8988T (cell line): Measurements from ENCODE around the gene PAM.
"Not testable (repeated sequence)": the region's sequence is repeated elsewhere in the genome, so short reads cannot be mapped to it uniquely, and the experiment has no call there.

Source experiments
- DNase-seq: peaks from one replicate; pipeline ENCODE4 v3.0.0; 2011

PAM gene

DNA sequence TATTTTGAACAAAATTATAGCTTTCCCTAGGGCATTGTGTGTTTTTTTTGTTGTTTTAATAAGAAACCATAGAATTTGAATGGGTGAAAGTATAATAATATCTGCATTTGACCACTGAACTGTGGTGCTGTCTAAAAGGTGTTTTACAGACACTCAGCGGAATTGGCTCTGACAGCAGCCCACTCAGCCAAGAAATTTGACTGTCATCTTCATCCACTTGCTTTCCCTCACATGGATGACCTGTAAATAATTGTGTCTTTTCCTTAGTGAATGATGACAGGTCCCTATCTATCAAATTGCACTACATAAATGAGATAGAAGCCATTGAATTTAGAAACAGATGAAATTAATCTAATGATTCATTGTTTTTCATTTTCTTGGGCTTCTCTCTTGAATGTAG is 150.0 kb downstream of the PAM start:
- no peak for DNase-seq

DNA sequence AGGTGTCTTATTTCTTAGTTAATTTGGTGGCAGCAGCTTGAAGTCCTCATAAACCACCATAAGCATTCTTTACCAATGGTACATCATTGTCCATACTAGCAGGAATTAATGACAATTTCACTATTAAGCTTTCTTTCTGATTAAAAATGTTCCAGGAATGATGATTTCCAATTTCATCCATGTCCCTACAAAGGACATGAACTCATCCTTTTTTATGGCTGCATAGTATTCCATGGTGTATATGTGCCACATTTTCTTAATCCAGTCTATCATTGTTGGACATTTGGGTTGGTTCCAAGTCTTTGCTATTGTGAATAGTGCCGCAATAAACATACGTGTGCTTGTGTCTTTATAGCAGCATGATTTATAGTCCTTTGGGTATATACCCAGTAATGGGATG is 152.0 kb downstream of the PAM start:
- DNase-seq, result not testable (repeated sequence)

DNA sequence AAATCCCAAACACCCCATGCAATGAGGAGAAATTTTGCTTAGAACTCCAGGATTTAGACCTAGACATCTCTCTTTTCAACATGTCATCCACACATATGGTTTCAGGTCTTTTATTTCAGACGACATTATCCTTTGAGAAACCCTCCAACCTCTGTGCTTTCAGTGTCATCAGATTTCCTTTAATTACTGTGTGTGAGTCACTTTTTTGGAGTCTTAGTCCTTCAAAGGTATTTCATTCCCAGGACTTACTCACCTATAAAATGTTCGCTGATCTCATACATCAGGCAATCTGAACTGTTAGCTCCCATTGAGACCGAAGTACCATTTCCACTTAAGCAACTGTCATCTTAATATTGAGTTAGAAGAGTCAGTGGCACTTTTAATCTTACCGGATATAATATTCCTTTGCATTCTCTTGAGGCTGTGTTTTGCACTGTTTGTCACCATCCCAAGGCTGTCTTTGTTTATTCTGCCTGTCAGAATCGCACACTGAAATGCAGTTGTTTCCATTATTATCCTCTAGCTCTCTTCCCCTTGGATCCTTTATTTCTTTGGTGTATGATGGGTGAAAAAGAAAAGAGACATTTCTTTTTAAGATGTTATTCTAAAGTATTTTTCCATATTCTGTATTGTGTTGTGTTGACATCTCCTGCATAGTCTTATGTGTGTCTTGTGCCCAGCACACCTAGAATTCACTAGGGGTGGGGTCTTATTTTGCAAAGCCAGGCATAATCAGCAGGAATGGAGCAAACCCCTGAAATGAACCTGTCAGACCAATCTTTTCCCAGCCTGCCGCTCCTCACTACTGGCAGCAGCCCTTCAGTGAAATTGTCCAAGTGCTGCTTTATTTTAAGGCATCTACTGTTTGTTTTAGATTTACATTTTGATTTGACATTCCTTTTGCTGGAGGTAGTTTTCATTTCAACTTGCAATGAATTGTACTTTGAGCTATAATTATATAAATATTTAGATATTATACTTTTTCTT is 155.4 kb downstream of the PAM start:
- no peak for DNase-seq

DNA sequence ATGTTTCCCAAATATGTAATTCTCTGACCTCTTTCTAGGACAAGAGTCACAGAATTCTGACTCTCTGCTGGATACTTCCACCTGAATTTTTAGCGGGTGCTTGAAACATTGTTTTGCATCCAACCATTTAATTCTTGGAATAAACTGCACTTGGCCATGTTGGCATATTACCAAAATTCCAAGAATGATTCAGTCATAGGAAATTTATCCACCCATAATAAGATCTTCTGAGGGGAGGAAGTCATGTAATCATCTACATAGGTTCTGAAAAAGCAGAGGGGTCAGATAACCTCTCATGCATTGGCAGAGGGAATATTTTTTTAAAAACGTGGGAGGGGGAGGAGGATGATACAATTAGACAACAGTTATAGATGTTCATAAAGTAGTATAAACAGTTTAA is 156.9 kb downstream of the PAM start:
- DNase-seq, result no peak

DNA sequence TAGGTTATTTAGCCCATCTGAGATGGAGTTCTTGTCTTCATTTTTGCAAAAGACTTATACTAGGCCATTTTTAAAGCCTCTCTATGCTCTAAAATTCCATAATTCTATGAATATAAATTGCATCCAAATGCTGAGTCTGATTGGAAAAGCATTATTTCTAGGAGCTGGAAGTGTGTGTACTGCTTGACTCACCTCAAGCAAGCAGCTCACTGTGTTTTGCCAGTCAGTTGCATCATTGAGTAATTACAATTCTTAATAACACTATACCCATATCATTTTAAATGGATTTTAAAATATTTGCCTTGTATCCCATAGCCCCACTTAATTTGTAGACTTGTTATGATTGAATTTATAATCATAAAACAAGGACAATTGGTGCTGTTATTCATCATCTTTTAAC is 161.0 kb downstream of the PAM start:
- no peak for DNase-seq

DNA sequence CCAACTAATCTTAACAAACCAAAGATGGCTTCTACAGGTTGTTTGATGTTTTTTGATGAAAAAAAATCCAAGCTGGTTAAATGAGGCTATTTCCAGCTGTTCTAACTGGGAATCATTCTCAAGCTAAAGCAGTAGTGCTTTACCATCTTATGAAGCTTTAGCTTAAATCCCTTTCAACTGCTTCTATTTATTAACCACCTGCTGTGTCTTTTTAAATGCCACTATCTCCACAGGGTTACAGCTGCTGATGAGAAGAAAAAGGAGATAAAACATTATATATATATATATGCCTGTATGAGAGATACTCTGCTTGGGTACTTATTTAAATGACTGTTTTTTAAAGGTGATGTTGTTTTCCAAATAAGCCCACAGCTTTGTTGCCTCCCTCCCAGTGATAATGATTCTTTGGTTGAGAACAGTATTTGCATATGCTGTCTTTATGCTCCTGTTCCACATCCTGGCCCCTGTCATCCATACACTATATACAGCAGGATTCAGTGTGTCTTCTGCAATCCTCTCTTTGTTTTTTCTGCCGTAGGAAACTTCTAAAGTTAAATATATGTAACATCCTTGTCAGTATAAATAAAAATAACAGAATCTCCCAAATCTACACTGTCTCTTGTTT is 164.0 kb downstream of the PAM start:
- no peak for DNase-seq

DNA sequence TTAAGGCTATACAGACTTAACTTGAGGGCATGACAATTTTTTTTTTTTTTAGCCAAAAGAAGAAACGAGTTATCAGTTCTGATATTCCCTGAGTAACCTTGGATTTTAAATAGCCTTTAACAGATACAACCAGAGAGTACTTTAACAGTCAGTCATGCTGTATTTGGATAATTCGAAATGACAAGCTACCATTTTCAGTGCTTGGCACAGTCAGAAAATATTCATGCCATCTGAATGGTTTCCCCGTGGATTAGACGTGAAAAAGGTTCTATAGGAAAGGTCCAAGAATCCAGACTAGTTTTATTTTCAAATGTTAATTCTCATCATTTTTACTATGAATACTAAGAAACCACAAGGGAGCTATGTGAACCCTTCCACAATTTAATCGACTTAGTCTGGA is 165.7 kb downstream of the PAM start:
- DNase-seq, result no peak

DNA sequence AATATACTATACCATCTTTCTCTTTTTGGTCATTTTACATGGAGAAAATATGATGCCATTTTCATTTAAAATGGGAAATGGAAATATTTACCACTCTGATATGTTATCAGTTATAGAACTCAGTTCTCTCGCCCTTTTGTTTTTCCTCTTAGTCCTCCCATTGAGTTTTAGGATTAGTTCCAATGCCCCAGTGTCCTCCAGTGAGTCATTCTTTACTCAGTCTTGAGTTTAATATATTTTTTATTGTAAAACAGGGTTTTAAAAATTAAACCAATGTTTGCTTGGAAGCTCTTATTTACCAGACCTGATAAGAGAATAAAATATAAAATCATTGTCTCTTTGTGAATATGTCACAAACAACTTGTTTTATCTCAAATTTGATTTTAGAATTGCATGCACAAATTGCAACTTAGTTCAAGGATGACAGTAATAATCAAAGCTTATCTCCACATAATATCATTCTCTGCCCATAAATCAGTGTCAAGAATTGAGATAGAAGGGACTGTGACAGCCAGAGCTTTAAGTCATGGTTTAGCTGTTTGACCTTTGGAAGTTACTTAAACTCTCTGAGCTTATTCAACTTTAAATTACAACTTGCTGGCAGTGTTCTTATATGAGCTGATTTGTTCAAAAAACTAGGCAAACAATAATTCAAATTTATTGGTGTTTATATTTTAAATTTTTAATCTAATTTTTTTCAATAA is 166.4 kb downstream of the PAM start:
- DNase-seq, result no peak

DNA sequence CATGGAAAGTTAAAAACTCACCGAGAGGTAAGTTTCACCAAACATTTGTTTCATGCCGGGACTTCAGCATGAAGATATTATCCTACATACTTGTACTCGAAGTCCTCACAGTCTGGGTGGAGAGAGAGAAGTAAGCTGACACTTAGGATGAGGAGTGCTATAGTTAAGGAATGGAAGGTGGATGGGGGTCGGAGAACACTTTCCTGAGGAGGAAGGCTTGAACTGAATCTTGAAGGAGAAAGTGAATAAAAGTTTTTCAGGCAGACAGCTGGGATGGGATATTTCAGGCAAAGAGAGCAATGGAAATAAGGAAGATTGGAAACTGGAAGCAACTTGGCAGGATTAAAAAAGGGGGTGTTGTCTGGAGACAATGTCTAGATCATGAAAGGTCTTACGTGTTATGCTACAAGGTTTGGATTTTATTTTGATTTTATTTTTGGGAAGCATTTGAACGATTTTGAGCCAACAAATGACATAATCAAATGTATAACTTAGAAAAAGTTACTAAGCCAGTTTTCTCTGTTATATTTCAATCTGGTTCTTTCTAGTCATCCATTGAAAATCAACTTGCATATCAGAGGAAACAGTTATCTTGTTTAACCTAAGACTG is 167.1 kb downstream of the PAM start:
- DNase-seq, result no peak

DNA sequence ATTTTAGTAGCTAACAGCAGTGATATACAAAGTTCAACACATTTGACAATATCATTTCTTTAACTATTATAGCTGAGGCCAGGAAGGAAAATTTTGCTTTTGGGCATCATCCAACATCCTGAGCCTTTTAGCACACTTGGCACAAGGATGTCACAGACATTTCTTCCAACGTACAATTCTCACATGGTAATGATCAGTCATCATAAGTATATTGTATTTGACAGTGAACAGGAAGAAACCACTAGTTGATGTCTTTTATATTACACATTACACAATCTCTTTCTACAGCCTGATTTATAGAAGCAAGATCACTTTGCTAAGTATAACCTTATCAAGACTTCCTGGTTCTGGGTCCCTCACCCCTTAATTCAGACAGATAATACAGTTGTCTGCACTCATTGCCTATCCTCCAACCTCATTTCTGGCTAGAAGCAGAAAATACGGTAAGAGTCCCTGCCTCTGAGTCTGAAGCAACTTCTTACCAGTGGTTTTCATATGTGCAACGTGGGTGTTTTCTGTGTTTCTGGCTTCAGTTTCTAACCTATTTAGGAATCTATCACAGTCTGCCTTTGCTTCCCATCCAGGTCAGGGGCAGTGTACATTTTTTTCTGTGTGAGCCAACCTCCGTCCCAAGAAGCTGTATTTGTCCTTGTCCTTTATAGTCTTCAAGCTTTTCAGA is 167.8 kb downstream of the PAM start:
- DNase-seq, result no peak

DNA sequence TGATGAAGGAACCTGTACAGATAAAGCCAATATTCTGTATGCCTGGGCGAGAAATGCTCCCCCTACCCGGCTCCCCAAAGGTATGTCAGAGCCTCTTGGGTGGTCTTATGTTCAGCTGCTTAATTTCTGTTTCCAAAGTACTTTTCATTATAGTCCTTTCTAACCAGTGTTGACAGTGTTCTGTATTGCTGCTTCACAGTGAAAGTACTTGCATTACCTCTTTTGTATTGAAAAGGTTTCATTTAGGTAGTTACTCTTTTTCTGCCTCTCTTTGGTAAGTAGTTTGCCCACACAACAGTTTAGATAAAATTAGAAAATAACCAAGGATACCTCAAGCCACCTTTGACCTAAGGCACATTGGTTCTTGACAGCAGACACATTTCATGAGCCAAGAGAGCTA is 169.9 kb downstream of the PAM start:
- DNase-seq, result no peak

DNA sequence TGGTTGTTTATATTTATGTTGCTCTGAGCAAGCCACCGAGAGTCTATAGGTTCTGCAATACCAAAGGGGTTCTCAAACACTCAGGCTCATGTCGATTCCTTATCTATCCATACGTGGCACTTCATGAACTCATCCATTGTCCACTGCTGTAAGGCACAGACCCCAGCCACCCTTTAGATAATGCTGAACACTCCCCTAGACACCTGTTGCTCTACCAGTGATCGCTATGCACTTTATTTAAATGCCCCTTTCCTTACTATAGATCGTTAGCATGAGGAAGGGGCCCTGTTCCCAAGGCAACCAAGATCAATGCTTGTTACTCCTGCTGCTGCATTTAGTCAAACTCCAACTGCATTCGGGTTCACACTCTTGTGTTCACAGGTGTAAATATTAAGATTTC is 171.9 kb downstream of the PAM start:
- no peak for DNase-seq

DNA sequence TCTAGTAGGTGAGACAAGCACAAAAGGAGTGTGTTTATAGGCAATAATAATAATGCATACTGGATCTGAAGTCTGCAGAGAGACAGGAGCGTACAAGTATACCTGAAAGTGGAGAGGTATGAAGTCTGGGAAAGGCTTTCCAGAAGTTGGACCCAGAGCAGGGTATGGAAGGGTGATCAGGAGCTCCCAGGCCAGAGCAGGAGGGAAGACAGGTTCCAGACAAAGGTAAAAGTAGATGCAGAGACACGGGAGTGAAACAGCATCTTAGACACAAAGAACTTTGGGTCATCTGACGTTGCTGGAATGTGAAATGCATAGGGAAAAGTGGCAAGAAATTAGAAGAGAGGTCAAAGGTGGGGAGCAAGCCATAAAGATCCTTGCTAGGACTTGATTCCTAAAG is 175.1 kb downstream of the PAM start:
- no peak for DNase-seq

DNA sequence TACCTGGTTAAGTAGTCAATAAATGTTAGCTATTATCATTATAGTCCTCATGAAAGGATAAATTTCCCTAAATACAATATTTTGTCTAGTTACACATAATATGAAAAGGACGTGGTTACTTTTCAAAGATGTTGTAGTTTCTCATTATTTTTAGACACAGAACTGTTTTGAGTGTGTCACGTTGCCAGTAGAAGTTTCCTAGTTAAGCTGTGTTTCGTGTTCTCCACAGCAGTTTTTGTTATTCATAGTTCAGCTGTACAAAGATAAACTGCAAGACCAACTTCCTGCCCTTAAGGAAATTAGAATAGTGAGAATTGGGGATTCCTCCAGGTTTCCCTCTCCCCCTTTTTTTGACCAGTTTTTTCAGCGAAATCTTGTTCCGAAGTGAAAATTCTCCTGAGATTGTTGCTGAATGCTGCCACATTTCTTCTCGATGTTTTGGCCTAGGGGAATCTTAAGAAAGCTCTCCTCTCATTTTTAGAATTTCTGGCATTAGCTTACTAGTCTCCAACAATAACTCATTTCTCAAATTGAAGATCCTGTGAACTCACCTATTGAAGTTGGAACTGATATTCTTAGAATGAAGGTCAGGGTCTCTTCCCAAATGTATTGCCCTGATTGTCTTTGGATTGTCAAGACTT is 176.1 kb downstream of the PAM start:
- DNase-seq, result no peak

DNA sequence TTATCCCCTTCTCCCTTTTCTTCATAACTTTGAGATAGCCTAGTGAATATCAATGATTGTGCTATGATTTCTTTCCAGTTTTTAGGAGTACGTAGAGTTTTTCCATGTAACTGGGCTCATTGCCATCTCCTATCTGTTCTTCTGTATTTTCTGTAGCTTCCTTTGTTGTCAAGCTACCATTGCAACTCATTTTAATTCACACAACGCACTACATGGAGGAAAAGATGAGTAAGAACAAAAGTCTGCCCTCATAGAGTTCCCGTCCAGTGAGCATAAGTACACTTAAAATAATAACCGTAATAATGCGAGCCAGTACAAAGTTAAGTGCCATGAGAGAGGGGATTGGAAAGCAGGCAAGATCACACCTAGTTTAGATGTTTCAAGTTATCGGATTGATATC is 177.7 kb downstream of the PAM start:
- no peak for DNase-seq

DNA sequence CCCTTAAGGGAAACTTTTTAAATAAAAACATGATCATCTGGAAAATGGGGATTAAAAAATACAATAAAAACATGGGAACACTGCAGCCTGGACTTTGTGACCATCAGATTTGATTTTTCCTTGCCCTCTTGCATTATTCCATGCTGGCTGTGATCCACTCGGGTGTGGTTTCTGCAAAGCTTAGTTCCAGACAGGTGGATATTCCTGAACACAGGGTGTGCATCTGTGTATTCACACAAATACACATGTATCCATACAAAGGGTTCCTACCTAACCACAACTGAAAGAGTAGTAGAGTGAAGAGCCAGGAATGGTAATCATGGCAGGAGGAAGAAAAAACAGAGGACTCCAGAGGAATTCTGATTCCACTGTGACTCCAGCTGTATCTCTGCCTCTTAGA is 178.2 kb downstream of the PAM start:
- DNase-seq, result no peak

DNA sequence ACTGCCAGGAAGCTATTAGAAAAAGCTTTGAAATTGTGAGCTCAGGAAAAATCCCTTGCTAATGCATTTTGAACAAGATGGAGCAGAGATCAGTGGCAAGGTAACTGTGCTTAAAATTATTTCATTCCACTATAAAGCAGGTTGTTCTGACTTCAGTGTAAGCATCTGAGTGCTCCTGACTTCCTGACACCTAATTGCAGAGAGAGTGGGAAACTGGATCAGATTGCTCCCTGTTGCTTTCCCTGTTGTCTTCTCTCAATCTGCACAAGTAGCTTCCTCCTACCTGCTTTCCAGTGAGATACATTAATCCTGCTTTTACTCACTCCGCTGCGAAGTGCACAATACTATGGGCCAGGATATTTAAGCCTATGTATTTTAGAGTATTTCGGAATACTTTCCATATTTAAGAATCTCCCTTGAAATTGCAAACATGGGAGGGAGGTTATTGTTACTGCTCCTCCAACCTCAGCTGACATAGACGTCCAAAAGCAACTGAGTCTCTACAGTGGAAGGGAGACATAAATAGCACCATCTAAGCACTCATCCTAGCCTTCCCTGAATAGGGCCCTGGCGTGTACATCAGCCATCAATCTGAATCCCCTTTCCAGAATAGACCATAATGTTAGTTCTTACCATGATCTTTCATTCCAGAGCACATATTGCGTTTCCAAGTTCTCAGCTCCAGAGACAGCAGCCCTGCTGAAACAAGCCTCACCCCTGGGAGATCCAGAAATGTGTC is 178.8 kb downstream of the PAM start:
- DNase-seq, result no peak

DNA sequence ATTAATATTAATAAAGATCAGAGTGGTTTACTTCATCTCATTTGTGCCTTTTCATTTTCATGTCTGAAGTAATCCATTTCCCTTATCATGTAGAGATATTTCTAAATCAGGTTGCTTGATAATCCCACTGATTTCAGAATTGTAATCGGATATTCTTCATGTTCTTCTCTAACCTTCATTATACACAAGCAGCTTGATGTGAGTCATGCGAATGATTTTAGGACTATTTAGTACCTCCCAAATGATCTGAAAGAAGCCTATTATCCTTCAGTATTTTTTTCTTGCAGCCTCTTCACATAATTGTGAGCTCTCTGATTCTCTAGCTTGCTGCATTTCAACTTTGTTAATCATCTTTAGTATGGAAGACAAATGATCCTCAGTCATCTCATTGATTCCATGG is 182.8 kb downstream of the PAM start:
- no peak for DNase-seq

DNA sequence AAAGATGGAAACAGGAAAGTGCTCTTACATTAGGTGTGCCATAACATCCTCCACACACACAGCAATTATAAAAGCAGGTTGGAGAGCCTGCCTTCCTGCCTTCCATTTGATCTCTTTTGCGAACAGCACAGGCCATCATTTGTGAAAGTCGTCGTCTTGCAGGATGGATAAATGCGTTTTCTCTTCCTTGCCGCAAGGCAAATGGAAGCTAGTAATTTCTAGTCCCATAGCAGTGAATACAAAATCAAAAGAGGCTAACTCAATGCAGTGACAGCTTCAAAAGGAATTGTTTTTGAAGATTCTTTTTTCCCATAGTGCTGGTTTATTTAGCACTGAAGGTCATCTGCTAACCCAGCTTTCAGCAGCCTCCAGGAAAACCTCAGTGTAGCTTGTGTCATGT is 186.0 kb downstream of the PAM start:
- DNase-seq, result no peak

DNA sequence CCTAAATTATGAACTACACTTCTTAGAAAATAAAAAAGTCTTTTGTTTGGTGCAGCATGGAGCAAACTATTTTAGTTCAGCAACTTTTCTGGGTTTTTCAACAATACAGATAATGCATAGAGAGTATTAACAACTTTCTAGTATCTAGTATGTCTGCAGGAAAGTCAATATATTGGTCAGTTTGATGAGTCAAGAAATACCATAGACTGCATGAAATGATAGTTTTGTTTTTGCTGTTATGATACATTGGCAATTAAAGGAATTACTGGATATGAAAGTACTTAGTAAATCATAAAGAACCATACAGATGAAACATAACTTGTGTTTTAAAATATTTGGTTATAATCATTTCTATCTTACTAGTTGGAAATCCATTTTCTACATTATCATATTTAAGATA is 191.3 kb downstream of the PAM start:
- no peak for DNase-seq

DNA sequence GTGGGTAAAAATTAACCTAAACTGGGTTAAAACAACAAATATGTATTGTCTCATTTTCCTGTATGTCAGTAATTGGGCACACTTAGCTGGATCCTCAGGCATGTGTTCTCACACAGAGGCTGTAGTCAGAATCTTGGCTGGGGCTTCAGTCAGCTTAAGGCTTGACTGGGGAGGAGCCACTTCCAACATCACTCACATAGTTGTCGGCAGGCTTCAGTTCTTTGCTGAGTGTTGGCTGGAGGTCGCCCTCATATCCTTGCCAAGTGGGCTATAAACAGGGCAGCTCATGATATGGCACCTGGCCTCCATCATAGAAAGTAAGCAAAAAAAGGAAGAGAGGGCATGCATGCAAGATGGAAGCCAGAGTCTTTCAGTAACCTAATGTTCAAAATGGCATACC is 191.9 kb downstream of the PAM start:
- no peak for DNase-seq

DNA sequence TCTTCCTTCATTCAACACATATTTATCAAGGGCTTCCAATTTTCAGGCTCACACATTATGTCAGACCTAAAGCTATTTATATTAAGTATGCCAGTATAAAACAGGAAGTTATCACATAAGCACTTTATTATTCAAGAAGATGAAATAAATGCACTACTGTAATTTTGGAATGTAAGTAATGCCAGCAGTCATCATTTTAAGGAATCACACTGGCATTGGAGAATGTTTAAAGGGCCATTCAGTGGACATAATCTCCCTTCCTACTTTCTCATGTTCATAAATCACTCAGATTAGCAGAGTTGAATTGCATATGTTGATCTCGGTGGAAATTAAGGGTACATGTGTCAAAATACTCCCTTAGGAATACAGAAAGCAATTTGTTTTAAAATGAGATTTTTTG is 200.4 kb downstream of the PAM start:
- no peak for DNase-seq
